Parathyroid adenoma (tissue), 2 donors: ENCODE data around the gene NFYC.

Experiments
- H2AFZ ChIP-seq: fragments of 300-600 bp; sonication (generic); one replicate; pipeline ENCODE4 v1.7.0; 2017; ENCODE audit warnings: antibody characterized with exemption, mild to moderate bottlenecking
- H3K27ac ChIP-seq: fragments of 300-600 bp; sonication (generic); one replicate; pipeline ENCODE4 v1.7.0; 2017
- H3K27me3 ChIP-seq: fragments of 300-600 bp; sonication (generic); one replicate; pipeline ENCODE4 v1.7.0; 2017; ENCODE audit warnings: low read length; ENCODE audit not compliant: control insufficient read depth, insufficient read depth
- H3K36me3 ChIP-seq: fragments of 300-600 bp; sonication (generic); one replicate; pipeline ENCODE4 v1.7.0; 2017; ENCODE audit warnings: low read length; ENCODE audit not compliant: control insufficient read depth, insufficient read depth
- H3K4me1 ChIP-seq: fragments of 300-600 bp; sonication (generic); one replicate; pipeline ENCODE4 v1.7.0; 2017; ENCODE audit warnings: control low read depth
- H3K4me2 ChIP-seq: fragments of 300-600 bp; sonication (generic); one replicate; pipeline ENCODE4 v1.7.0; 2017; ENCODE audit warnings: low read length
- H3K4me3 ChIP-seq: fragments of 300-600 bp; sonication (generic); one replicate; pipeline ENCODE4 v1.7.0; 2017; ENCODE audit warnings: low read depth, low read length
- H3K79me2 ChIP-seq: fragments of 300-600 bp; sonication (generic); one replicate; pipeline ENCODE4 v1.7.0; 2017; ENCODE audit warnings: control low read depth
- H3K9ac ChIP-seq: fragments of 300-600 bp; sonication (generic); one replicate; pipeline ENCODE4 v1.7.0; 2017; ENCODE audit warnings: mild to moderate bottlenecking
- H3K9me3 ChIP-seq: fragments of 300-600 bp; sonication (generic); one replicate; pipeline ENCODE4 v1.7.0; 2017; ENCODE audit warnings: low read length; ENCODE audit not compliant: control insufficient read depth
- CTCF ChIP-seq: fragments of 300-600 bp; sonication (generic); IDR thresholded peaks from one replicate; pipeline ENCODE4 v1.7.0; 2017; ENCODE audit warnings: antibody characterized with exemption, mild to moderate bottlenecking
- donor health status: primary hyperparathyroidism.

The NFYC gene

GRCh38 chr1:40806731-40807695 lies 115.5 kb downstream of the NFYC start:
- H3K9ac ChIP-seq = no peak overlapping the region
- no peak overlapping the region for H3K27ac ChIP-seq
- H3K79me2 ChIP-seq = no peaks in the 10 kb centered on the region
- no peak overlapping the region for H3K4me2 ChIP-seq
- TF ChIP-seq CTCF = no peak
- no peak overlapping the region for H2AFZ ChIP-seq
- H3K4me1 ChIP-seq = no peaks in the 10 kb centered on the region
- H3K4me3 ChIP-seq = no peak overlapping the region
- H3K9me3 ChIP-seq = no peaks in the 10 kb centered on the region
- no peaks in the 10 kb centered on the region for H3K36me3 ChIP-seq
- H3K27me3 ChIP-seq = no peaks in the 10 kb centered on the region

- no peak for TF ChIP-seq CTCF
- H3K27ac ChIP-seq = no peak overlapping the region
- H3K27me3 ChIP-seq = no peaks in the 10 kb centered on the region
- H3K9ac ChIP-seq = no peak overlapping the region
- H3K9me3 ChIP-seq = no peaks in the 10 kb centered on the region
- H3K79me2 ChIP-seq = no peaks in the 10 kb centered on the region
- H3K4me1 ChIP-seq = no peaks in the 10 kb centered on the region
- no peak overlapping the region for H3K4me2 ChIP-seq
- no peaks in the 10 kb centered on the region for H3K36me3 ChIP-seq
- no peak overlapping the region for H2AFZ ChIP-seq
- no peak overlapping the region for H3K4me3 ChIP-seq
Measured at GRCh38 chr1:40808002-40808401, 116.5 kb downstream of the NFYC start.

GRCh38 chr1:40808444-40808843 lies 116.9 kb downstream of the NFYC start:
- no peak overlapping the region for H2AFZ ChIP-seq
- no peak overlapping the region for H3K27ac ChIP-seq
- no peak overlapping the region for H3K4me2 ChIP-seq
- no peaks in the 10 kb centered on the region for H3K79me2 ChIP-seq
- H3K9ac ChIP-seq = no peak overlapping the region
- TF ChIP-seq CTCF = no peak
- no peaks in the 10 kb centered on the region for H3K9me3 ChIP-seq
- H3K27me3 ChIP-seq = no peaks in the 10 kb centered on the region
- no peak overlapping the region for H3K4me3 ChIP-seq
- no peaks in the 10 kb centered on the region for H3K36me3 ChIP-seq
- no peaks in the 10 kb centered on the region for H3K4me1 ChIP-seq

GRCh38 chr1:40808909-40809308 lies 117.4 kb downstream of the NFYC start:
- H3K9me3 ChIP-seq = no peaks in the 10 kb centered on the region
- no peaks in the 10 kb centered on the region for H3K36me3 ChIP-seq
- no peak overlapping the region for H3K27ac ChIP-seq
- no peak overlapping the region for H3K4me3 ChIP-seq
- no peaks in the 10 kb centered on the region for H3K79me2 ChIP-seq
- no peak overlapping the region for H3K9ac ChIP-seq
- TF ChIP-seq CTCF = no peak
- no peak overlapping the region for H3K4me2 ChIP-seq
- no peaks in the 10 kb centered on the region for H3K4me1 ChIP-seq
- H2AFZ ChIP-seq = no peak overlapping the region
- H3K27me3 ChIP-seq = no peaks in the 10 kb centered on the region

GRCh38 chr1:40810927-40811326 lies 119.4 kb downstream of the NFYC start:
- Histone ChIP-seq H3K27ac (no peak overlapping the region), H2AFZ (no peak overlapping the region), H3K27me3 (no peaks in the 10 kb centered on the region), H3K4me1 (no peaks in the 10 kb centered on the region), H3K79me2 (no peaks in the 10 kb centered on the region), H3K36me3 (no peaks in the 10 kb centered on the region), H3K9ac (no peak overlapping the region), H3K9me3 (no peaks in the 10 kb centered on the region), H3K4me2 (no peak overlapping the region), H3K4me3 (no peak overlapping the region)
- no peak for TF ChIP-seq CTCF
